HepG2 (cell line): ENCODE data around the gene SYAP1. TPM values are rescaled to one million over a fixed set of nuclear protein-coding genes. Genes with fewer than 3 reads are reported as not detected.

Source experiments
- BHLHE40 ChIP-seq: IDR thresholded peaks from 2 replicates; pipeline ENCODE4 v1.6.1; 2011; ENCODE audit warnings: low read length, improper control_type of control experiment
- CREM ChIP-seq, 2 experiments: sonication (generic) in 1 of 2; formaldehyde crosslinking in 1 of 2; IDR thresholded peaks; 2 replicates each; pipeline versions ENCODE4 v1.4.0 to v1.6.1; 2016 to 2020; ENCODE audit warnings: antibody characterized with exemption in 1 of 2, mild to moderate bottlenecking in 1 of 2, missing genetic modification reagents in 1 of 2
- KLF12 ChIP-seq: sonication (generic); formaldehyde crosslinking; IDR thresholded peaks from 2 replicates; pipeline ENCODE4 v1.4.0; 2020; ENCODE audit warnings: missing genetic modification reagents, borderline replicate concordance
- SNAPC4 ChIP-seq: sonication (generic); formaldehyde crosslinking; IDR thresholded peaks from 2 replicates; pipeline ENCODE4 v1.4.0; 2020; ENCODE audit warnings: mild to moderate bottlenecking, missing genetic modification reagents
- SRF ChIP-seq: IDR thresholded peaks from 2 replicates; pipeline ENCODE4 v1.6.1; 2011; ENCODE audit warnings: mild to moderate bottlenecking, low read depth, low read length, moderate library complexity
- TFDP1 ChIP-seq: IDR thresholded peaks from 2 replicates; pipeline ENCODE4 v1.6.1; 2016; ENCODE audit warnings: missing compliant biosample characterization, missing genetic modification reagents, borderline replicate concordance
- THAP9 ChIP-seq: sonication (generic); formaldehyde crosslinking; IDR thresholded peaks from 2 replicates; pipeline ENCODE4; 2020; ENCODE audit warnings: missing genetic modification reagents, mild to moderate bottlenecking, borderline replicate concordance
- THRA ChIP-seq: sonication (generic); formaldehyde crosslinking; IDR thresholded peaks from 2 replicates; pipeline ENCODE4 v1.4.0; 2020; ENCODE audit warnings: missing genetic modification reagents, borderline replicate concordance
- ZBTB39 ChIP-seq: sonication (generic); formaldehyde crosslinking; IDR thresholded peaks from 2 replicates; pipeline ENCODE4 v1.5.0; 2020; ENCODE audit warnings: missing genetic modification reagents
- ZFX ChIP-seq: sonication (generic); formaldehyde crosslinking; IDR thresholded peaks from 2 replicates; pipeline ENCODE4 v1.4.0; 2020; ENCODE audit warnings: mild to moderate bottlenecking, low read depth, missing genetic modification reagents, moderate library complexity
- ZNF780A ChIP-seq: sonication (generic); formaldehyde crosslinking; IDR thresholded peaks from 2 replicates; pipeline ENCODE4 v1.8.0; 2022; ENCODE audit warnings: mild to moderate bottlenecking, missing genetic modification reagents, moderate library complexity
- ZNF850 ChIP-seq: sonication (generic); formaldehyde crosslinking; conservative IDR thresholded peaks from 2 replicates; pipeline ENCODE4 v1.9.0; 2021; ENCODE audit warnings: mild to moderate bottlenecking, missing genetic modification reagents
- polyA plus RNA-seq, 8 experiments: library from polyadenylated mRNA; depleted of rRNA in 3 of 8; stranded (reverse) in 7 of 8; unstranded in 1 of 8; fragments of >200 nt; fragmentation: Illumina TruSeq in 4 of 8; extraction: Trizol in 4 of 8; gene quantifications; 2 replicates each; pipeline versions ENCODE4 v1.2.1 to v1.2.3, GENCODE V29; 2011 to 2016; ENCODE audit warnings: low read depth in 4 of 8, missing spikeins in 1 of 8, mixed read lengths in 1 of 8; ENCODE audit not compliant: insufficient read depth in 1 of 8
- total RNA-seq, 5 experiments: library from RNA; depleted of rRNA; stranded (reverse); fragments of >200 nt; fragmentation: Illumina TruSeq; extraction: Trizol; gene quantifications; 2 replicates each; pipeline ENCODE4 v1.2.3, GENCODE V29; 2016; ENCODE audit warnings: low read depth in 1 of 5

Gene SYAP1
- total and polyA plus RNA-seq, 2 of the 13 experiments (the other 11 are each of a cell fraction or from before 2014, with no cell fraction given) = 4.9 to 18.5 TPM

- TF ChIP-seq ZBTB39 (CRISPR knock-in tag) = no peak
- no peak for TF ChIP-seq ZNF850
- no peak for TF ChIP-seq THAP9
- TF ChIP-seq ZNF780A = no peak
- TF ChIP-seq SNAPC4 (CRISPR knock-in tag) = peak; percentile 100
- TF ChIP-seq KLF12 (CRISPR knock-in tag) = no peak
- TF ChIP-seq THRA (CRISPR knock-in tag) = no peak
- no peak for TF ChIP-seq SRF
- TF ChIP-seq BHLHE40 = no peak
- peak; percentile 43; the same call in 1 of the 2 replicates for TF ChIP-seq ZFX
- peak; percentile 53; the same call in 1 of the 2 replicates for TF ChIP-seq CREM (IDR thresholded peaks at IDR 0.05)
- no peak for TF ChIP-seq CREM (CRISPR knock-in tag; IDR thresholded peaks at IDR 0.05)
- TF ChIP-seq TFDP1 (CRISPR knock-in tag) = 0 out of 2 replicates have a peak, but pooled peaks have one; percentile 24
Observed at GRCh38 chrX:16771483-16772398, 52.3 kb downstream of the SYAP1 start (continued).
